A673 (cell line): ENCODE data around the gene SUMO3. TPM values are rescaled to one million over a fixed set of nuclear protein-coding genes. Genes with fewer than 3 reads are reported as not detected.
A peak's percentile ranks its signal among the peaks of the same experiment; 100 is the strongest.

Experiments
- BruUV-seq: library from RNA; stranded (reverse); fragments of 400-500 nt; replicated peaks from 2 replicates; lab custom pipeline; 2021; lab: Mats Ljungman, UMichigan
- CTCF ChIA-PET: fragments of 300-600 bp; sonication (Branson Sonifier 250); formaldehyde crosslinking; loops from one replicate; lab custom pipeline; 2022; ENCODE audit warnings: antibody characterized with exemption; lab: Charles Lee
- POLR2A ChIA-PET: fragments of 300-600 bp; sonication (Branson Sonifier 250); formaldehyde crosslinking; loops from one replicate; lab custom pipeline; 2022; ENCODE audit warnings: antibody characterized with exemption; ENCODE audit not compliant: low non-redundant PET; lab: Charles Lee
- DNase-seq: peaks from one replicate; pipeline ENCODE4 v3.0.0-alpha.2; 2015; ENCODE audit warnings: low spot score
- H3K27ac ChIP-seq: fragments of 200-600 bp; sonication (generic); 2 replicates; pipeline ENCODE4 v1.5.1; 2016; ENCODE audit warnings: mixed run types, low read depth, mild to moderate bottlenecking, mixed read lengths, antibody characterized with exemption, low read length; ENCODE audit not compliant: poor library complexity, severe bottlenecking
- H3K27me3 ChIP-seq: fragments of 200-600 bp; sonication (generic); replicated peaks from 2 replicates; pipeline ENCODE4 v1.6.1; 2017; ENCODE audit warnings: mixed run types, low read depth, mild to moderate bottlenecking, mixed read lengths, antibody characterized with exemption, low read length; ENCODE audit not compliant: insufficient read depth, poor library complexity
- H3K36me3 ChIP-seq: fragments of 200-600 bp; sonication (generic); 2 replicates; pipeline ENCODE4 v1.6.1; 2016; ENCODE audit warnings: mixed run types, mild to moderate bottlenecking, mixed read lengths, antibody characterized with exemption, low read length; ENCODE audit not compliant: insufficient read depth, poor library complexity, severe bottlenecking
- H3K4me1 ChIP-seq: fragments of 200-600 bp; sonication (generic); 2 replicates; pipeline ENCODE4 v1.6.1; 2017; ENCODE audit warnings: mixed run types, mild to moderate bottlenecking, mixed read lengths, antibody characterized with exemption, low read length; ENCODE audit not compliant: insufficient read depth, poor library complexity, severe bottlenecking
- H3K4me3 ChIP-seq: fragments of 200-600 bp; sonication (generic); 2 replicates; pipeline ENCODE4 v1.5.1; 2016; ENCODE audit warnings: low read depth, mixed run types, mild to moderate bottlenecking, mixed read lengths, low read length; ENCODE audit not compliant: poor library complexity, severe bottlenecking
- H3K9me3 ChIP-seq: fragments of 200-600 bp; sonication (generic); 2 replicates; pipeline ENCODE4 v1.6.1; 2016; ENCODE audit warnings: mixed run types, low read depth, mild to moderate bottlenecking, mixed read lengths, antibody characterized with exemption, low read length; ENCODE audit not compliant: poor library complexity, severe bottlenecking
- EZH2 ChIP-seq: fragments of 200-600 bp; sonication (generic); IDR thresholded peaks from 2 replicates; pipeline ENCODE4 v1.6.1; 2017; ENCODE audit warnings: borderline replicate concordance, low read depth, mild to moderate bottlenecking, mixed read lengths, antibody characterized with exemption, low read length; ENCODE audit not compliant: poor library complexity, severe bottlenecking
- intact Hi-C: fragments of 100-400 bp; cut with micrococcal nuclease; formaldehyde crosslinking; loops from one replicate; pipeline ENCODE4 v1.10.0; 2022; ENCODE audit not compliant: unreplicated experiment
- total RNA-seq: library from RNA; stranded (reverse); gene quantifications from 2 replicates; pipeline ENCODE4 v1.2.3, GENCODE V29; 2021
- TF ChIP-seq, protein P1 (sequence below): fragments of 300-800, 200-600 bp; sonication (generic); conservative IDR thresholded peaks from 2 replicates; pipeline ENCODE4 v1.5.1; 2017; ENCODE audit warnings: low read depth, mild to moderate bottlenecking, antibody characterized with exemption, low read length, moderate library complexity, mixed read lengths

Gene SUMO3
- total RNA-seq, 1 experiment from 2014 or later, result 132 TPM

DNA sequence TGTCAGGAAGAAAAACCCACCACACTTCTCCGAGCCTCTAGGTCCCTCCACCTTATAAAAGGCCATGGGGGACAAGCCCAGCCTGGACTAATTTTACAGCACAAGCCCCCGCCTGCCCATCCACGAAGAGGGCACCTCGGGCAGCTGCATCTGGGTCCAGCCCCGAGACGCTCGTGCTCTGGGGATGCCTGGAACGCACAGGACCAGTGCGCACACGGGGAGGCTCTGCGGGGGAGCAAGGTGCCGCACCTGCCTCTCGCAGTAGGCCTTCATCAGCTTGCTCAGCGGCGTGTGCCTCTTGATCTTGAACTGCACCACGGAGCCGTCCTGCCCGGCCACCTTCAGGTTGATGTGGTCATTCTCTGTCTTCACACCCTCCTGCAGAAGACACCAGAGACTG lies 4.1 kb downstream of the SUMO3 start:
- no peak for DNase-seq
- no TSS peak for BruUV-seq
- Histone ChIP-seq H3K9me3 (peaks cover 2% of the 10 kb centered on the region), H3K36me3 (peaks cover 24% of the 10 kb centered on the region), H3K27me3 (no peaks in the 10 kb centered on the region), H3K4me3 (no peak overlapping the region), H3K27ac (no peak overlapping the region), H3K4me1 (peaks cover 21% of the 10 kb centered on the region)
- TF ChIP-seq, protein P1, sequence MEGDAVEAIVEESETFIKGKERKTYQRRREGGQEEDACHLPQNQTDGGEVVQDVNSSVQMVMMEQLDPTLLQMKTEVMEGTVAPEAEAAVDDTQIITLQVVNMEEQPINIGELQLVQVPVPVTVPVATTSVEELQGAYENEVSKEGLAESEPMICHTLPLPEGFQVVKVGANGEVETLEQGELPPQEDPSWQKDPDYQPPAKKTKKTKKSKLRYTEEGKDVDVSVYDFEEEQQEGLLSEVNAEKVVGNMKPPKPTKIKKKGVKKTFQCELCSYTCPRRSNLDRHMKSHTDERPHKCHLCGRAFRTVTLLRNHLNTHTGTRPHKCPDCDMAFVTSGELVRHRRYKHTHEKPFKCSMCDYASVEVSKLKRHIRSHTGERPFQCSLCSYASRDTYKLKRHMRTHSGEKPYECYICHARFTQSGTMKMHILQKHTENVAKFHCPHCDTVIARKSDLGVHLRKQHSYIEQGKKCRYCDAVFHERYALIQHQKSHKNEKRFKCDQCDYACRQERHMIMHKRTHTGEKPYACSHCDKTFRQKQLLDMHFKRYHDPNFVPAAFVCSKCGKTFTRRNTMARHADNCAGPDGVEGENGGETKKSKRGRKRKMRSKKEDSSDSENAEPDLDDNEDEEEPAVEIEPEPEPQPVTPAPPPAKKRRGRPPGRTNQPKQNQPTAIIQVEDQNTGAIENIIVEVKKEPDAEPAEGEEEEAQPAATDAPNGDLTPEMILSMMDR, result no peak
- no peak for TF ChIP-seq EZH2
- CTCF ChIA-PET, result no interaction called here
- intact Hi-C loops, result no loop called here
- POLR2A ChIA-PET, result no interaction called here

DNA sequence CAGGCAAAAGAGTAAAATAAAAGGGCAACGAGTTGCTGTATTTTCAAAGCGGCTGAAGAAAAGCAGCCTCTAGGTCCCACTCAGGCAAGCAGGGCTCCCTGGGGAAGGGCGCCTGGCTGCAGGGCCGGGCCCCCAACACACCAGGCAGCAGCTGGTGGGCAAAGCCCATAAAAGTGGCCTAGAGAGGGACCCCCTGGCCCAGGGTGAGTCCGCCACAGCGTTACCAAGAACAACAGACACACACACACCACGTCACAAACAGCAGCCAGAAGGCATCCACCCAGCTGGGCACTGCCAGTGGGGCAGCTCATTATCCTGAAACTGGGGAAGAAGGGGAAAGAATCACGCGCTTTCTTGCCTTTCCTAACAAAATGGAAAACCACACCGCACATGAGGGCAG lies 4.7 kb downstream of the SUMO3 start:
- CTCF ChIA-PET, result no interaction called here

DNA sequence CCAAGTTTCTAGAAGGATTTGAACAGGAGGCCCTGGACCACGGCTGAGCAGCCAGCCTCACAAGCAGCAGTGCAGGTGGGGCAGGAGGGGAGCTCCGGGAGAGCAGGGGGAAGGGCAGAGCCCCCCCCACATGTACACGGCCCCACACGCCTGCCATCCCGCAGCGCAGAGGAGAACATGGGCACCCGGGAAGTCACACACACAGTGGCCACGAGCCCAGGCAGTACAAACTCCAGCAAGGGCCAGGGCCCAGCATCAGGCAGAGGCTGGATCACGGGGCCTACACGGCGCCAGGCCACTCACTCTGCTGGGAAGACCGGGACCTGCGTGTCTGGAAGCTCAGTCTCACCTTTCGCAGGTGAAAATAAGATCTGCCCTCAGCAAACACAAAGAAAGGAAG lies 5.2 kb downstream of the SUMO3 start:
- no peak for TF ChIP-seq EZH2
- TF ChIP-seq, protein P1, result no peak
- Histone ChIP-seq H3K27me3 (no peaks in the 10 kb centered on the region), H3K4me1 (peaks cover 21% of the 10 kb centered on the region), H3K36me3 (peaks cover 35% of the 10 kb centered on the region), H3K27ac (peak overlapping the region; percentile 53), H3K4me3 (no peak overlapping the region), H3K9me3 (no peaks in the 10 kb centered on the region)
- ChIA-PET CTCF (no interaction called here), POLR2A (no interaction called here)
- no TSS peak for BruUV-seq
- DNase-seq, result no peak
- intact Hi-C loops, result no loop called here

More for the DNA sequence above, 4.7 kb downstream of the SUMO3 start:
- POLR2A ChIA-PET, result no interaction called here
- DNase-seq, result no peak
- intact Hi-C loops, result no loop called here
- peaks cover 29% of the 10 kb centered on the region for H3K36me3 ChIP-seq
- no TSS peak for BruUV-seq
- H3K9me3 ChIP-seq, result no peaks in the 10 kb centered on the region
- H3K4me1 ChIP-seq, result peaks cover 21% of the 10 kb centered on the region
- H3K27me3 ChIP-seq, result no peaks in the 10 kb centered on the region
- H3K27ac ChIP-seq, result peak overlapping the region; percentile 53
- no peak overlapping the region for H3K4me3 ChIP-seq
- no peak for TF ChIP-seq EZH2
- TF ChIP-seq, protein P1, result no peak
